C4-2B (cell line): ENCODE results near the gene CORO1C.

Experiments
- H3K27ac ChIP-seq: fragments of 450-650 bp; 2 replicates; pipeline ENCODE4 v1.5.1; 2017
- CTCF ChIP-seq: fragments of 450-650 bp; conservative IDR thresholded peaks from 2 replicates; pipeline ENCODE4 v1.5.1; 2017; ENCODE audit warnings: mild to moderate bottlenecking
- ZFX ChIP-seq: fragments of 450-650 bp; IDR thresholded peaks from 2 replicates; pipeline ENCODE4 v1.6.1; 2017

CORO1C gene

GRCh38 chr12:108653922-108654321, 77.4 kb downstream of the CORO1C start:
- H3K27ac ChIP-seq: no peak overlapping the region
- TF ChIP-seq ZFX (no peak), CTCF (no peak)

- no peak overlapping the region for H3K27ac ChIP-seq
- TF ChIP-seq CTCF (no peak), ZFX (no peak)
Measured at GRCh38 chr12:108653082-108653516, 78.2 kb downstream of the CORO1C start.

- H3K27ac ChIP-seq: no peak overlapping the region
Measured at GRCh38 chr12:108650083-108650482, 81.2 kb downstream of the CORO1C start.

GRCh38 chr12:108649669-108650068, 81.6 kb downstream of the CORO1C start:
- H3K27ac ChIP-seq: no peak overlapping the region
- no peak for TF ChIP-seq ZFX
- TF ChIP-seq CTCF: no peak

More at GRCh38 chr12:108650083-108650482, 81.2 kb downstream of the CORO1C start:
- no peak for TF ChIP-seq ZFX
- TF ChIP-seq CTCF: no peak

GRCh38 chr12:108649126-108649525, 82.2 kb downstream of the CORO1C start:
- no peak for TF ChIP-seq CTCF
- no peak for TF ChIP-seq ZFX
- H3K27ac ChIP-seq: no peak overlapping the region

- TF ChIP-seq CTCF (no peak), ZFX (no peak)
- no peak overlapping the region for H3K27ac ChIP-seq
Measured at GRCh38 chr12:108648371-108648770, 82.9 kb downstream of the CORO1C start.

GRCh38 chr12:108647585-108648287, 83.6 kb downstream of the CORO1C start:
- TF ChIP-seq CTCF (no peak), ZFX (no peak)
- H3K27ac ChIP-seq: no peak overlapping the region
